NCI-H82 treated with DMSO at 0.1 percent for 48 hours (cell line): ENCODE results near the gene FAM216B.
"Not testable (repeated sequence)": the region's sequence is repeated elsewhere in the genome, so short reads cannot be mapped to it uniquely, and the experiment has no call there.

Source experiments
- DNase-seq: peaks from one replicate; lab custom pipeline; 2025; ENCODE audit not compliant: unreplicated experiment; lab: John Stamatoyannopoulos, UW

Gene FAM216B

GRCh38 chr13:42781352-42781751 is at the start of gene FAM216B:
Gene FAM216B (plus strand): TSS chr13:42781584. CDS start chr13:42784068, 2,484 bp downstream.
- no peak for DNase-seq

- DNase-seq, result no peak
Observed at GRCh38 chr13:42732073-42732472, 49.3 kb upstream of the FAM216B start.

GRCh38 chr13:42733046-42733445 is 48.3 kb upstream of the FAM216B start:
- no peak for DNase-seq

- DNase-seq, result no peak
Observed at GRCh38 chr13:42735010-42735409, 46.4 kb upstream of the FAM216B start.

GRCh38 chr13:42740753-42741152 is 40.6 kb upstream of the FAM216B start:
- DNase-seq, result no peak

GRCh38 chr13:42741914-42742313 is 39.5 kb upstream of the FAM216B start:
- DNase-seq, result no peak

- DNase-seq, result no peak
Observed at GRCh38 chr13:42745655-42746054, 35.7 kb upstream of the FAM216B start.

GRCh38 chr13:42746866-42747265 is 34.5 kb upstream of the FAM216B start:
- DNase-seq, result no peak

GRCh38 chr13:42747399-42747873 is 33.9 kb upstream of the FAM216B start:
- DNase-seq, result no peak

- DNase-seq, result no peak
Observed at GRCh38 chr13:42750794-42751193, 30.6 kb upstream of the FAM216B start.

- DNase-seq, result no peak
Observed at GRCh38 chr13:42751693-42752092, 29.7 kb upstream of the FAM216B start.

- no peak for DNase-seq
Observed at GRCh38 chr13:42752731-42753130, 28.7 kb upstream of the FAM216B start.

- no peak for DNase-seq
Observed at GRCh38 chr13:42753697-42754096, 27.7 kb upstream of the FAM216B start.

- no peak for DNase-seq
Observed at GRCh38 chr13:42754801-42755510, 26.4 kb upstream of the FAM216B start.

GRCh38 chr13:42757678-42758420 is 23.5 kb upstream of the FAM216B start:
- no peak for DNase-seq

GRCh38 chr13:42758515-42758914 is 22.9 kb upstream of the FAM216B start:
- no peak for DNase-seq

GRCh38 chr13:42760951-42761350 is 20.4 kb upstream of the FAM216B start:
- DNase-seq, result no peak

- no peak for DNase-seq
Observed at GRCh38 chr13:42762251-42762650, 19.1 kb upstream of the FAM216B start.

GRCh38 chr13:42762917-42763316 is 18.5 kb upstream of the FAM216B start:
- no peak for DNase-seq

GRCh38 chr13:42766016-42766415 is 15.4 kb upstream of the FAM216B start:
- no peak for DNase-seq

GRCh38 chr13:42769650-42770049 is 11.7 kb upstream of the FAM216B start:
- peak; percentile 56 for DNase-seq

- DNase-seq, result not testable (repeated sequence)
Observed at GRCh38 chr13:42776558-42776957, 4.8 kb upstream of the FAM216B start.
